Mesenchymal stem cell (in vitro differentiated cells and primary cell): Measurements from ENCODE around the gene STX5.
A peak's percentile ranks its signal among the peaks of the same experiment; 100 is the strongest.
"Not testable (repeated sequence)": the region's sequence is repeated elsewhere in the genome, so short reads cannot be mapped to it uniquely, and the experiment has no call there.

Source experiments
- DNase-seq: peaks from one replicate; pipeline ENCODE4 v3.0.0-alpha.2; 2013
- H2AFZ ChIP-seq: one replicate; pipeline ENCODE4 v1.6.1; 2013; ENCODE audit warnings: low read depth, mild to moderate bottlenecking, control low read depth, inconsistent platforms, low read length, moderate library complexity
- H2AK5ac ChIP-seq: 2 replicates; pipeline ENCODE4 v1.6.1; 2013; ENCODE audit warnings: low read length, moderate library complexity, mild to moderate bottlenecking, inconsistent platforms; ENCODE audit not compliant: severe bottlenecking
- H2BK120ac ChIP-seq: one replicate; pipeline ENCODE4 v1.6.1; 2013; ENCODE audit warnings: low read depth, mild to moderate bottlenecking, inconsistent platforms, low read length, moderate library complexity
- H2BK12ac ChIP-seq, 2 experiments: one replicate each; pipeline ENCODE4 v1.6.1; 2013; ENCODE audit warnings: inconsistent platforms in 2 of 2, low read length in 2 of 2, mild to moderate bottlenecking in 2 of 2, moderate library complexity in 2 of 2, control low read depth in 1 of 2
- H2BK15ac ChIP-seq: one replicate; pipeline ENCODE4 v1.6.1; 2013; ENCODE audit warnings: mild to moderate bottlenecking, low read depth, inconsistent platforms; ENCODE audit not compliant: poor library complexity, severe bottlenecking
- H2BK5ac ChIP-seq: 2 replicates; pipeline ENCODE4 v1.6.1; 2013; ENCODE audit warnings: low read depth, mild to moderate bottlenecking, low read length, control low read depth, inconsistent platforms; ENCODE audit not compliant: poor library complexity, severe bottlenecking
- H3K14ac ChIP-seq, 2 experiments: one replicate each; pipeline ENCODE4 v1.6.1; 2013; ENCODE audit warnings: inconsistent platforms in 2 of 2, low read length in 2 of 2, control low read depth in 1 of 2, mild to moderate bottlenecking in 1 of 2, moderate library complexity in 1 of 2
- H3K18ac ChIP-seq, 2 experiments: one replicate each; pipeline ENCODE4 v1.6.1; 2013; ENCODE audit warnings: inconsistent platforms in 2 of 2, low read length in 2 of 2, control low read depth in 1 of 2, low read depth in 1 of 2, mild to moderate bottlenecking in 1 of 2
- H3K23ac ChIP-seq, 2 experiments: one replicate each; pipeline ENCODE4 v1.6.1; 2013; ENCODE audit warnings: inconsistent platforms in 2 of 2, low read length in 2 of 2, mild to moderate bottlenecking in 2 of 2, moderate library complexity in 2 of 2, control low read depth in 1 of 2
- H3K27ac ChIP-seq: 2 replicates; pipeline ENCODE4 v1.5.1; 2013; ENCODE audit warnings: mild to moderate bottlenecking, moderate library complexity, low read length, control low read depth, inconsistent platforms; ENCODE audit not compliant: poor library complexity, severe bottlenecking
- H3K27me3 ChIP-seq, 2 experiments: 2 replicates each; pipeline versions ENCODE4 v1.6.1 to v1.7.0; 2013; ENCODE audit warnings: low read length in 2 of 2, mild to moderate bottlenecking in 2 of 2, moderate library complexity in 2 of 2, control low read depth in 1 of 2, inconsistent platforms in 1 of 2; ENCODE audit not compliant: control insufficient read depth in 1 of 2, insufficient read depth in 1 of 2
- H3K36me3 ChIP-seq, 2 experiments: 2 replicates each; pipeline versions ENCODE4 v1.6.1 to v1.7.0; 2013; ENCODE audit warnings: low read length in 2 of 2, control low read depth in 1 of 2, inconsistent platforms in 1 of 2, low read depth in 1 of 2, mild to moderate bottlenecking in 1 of 2; ENCODE audit not compliant: insufficient read depth in 2 of 2, control insufficient read depth in 1 of 2
- H3K4ac ChIP-seq, 2 experiments: one replicate each; pipeline ENCODE4 v1.6.1; 2013; ENCODE audit warnings: inconsistent platforms in 2 of 2, low read length in 2 of 2, mild to moderate bottlenecking in 2 of 2, moderate library complexity in 2 of 2, control low read depth in 1 of 2, low read depth in 1 of 2
- H3K4me1 ChIP-seq: 2 replicates; pipeline ENCODE4 v1.6.1; 2013; ENCODE audit warnings: low read depth, low read length, control low read depth; ENCODE audit not compliant: control insufficient read depth, insufficient read depth
- H3K4me2 ChIP-seq: 2 replicates; pipeline ENCODE4 v1.6.1; 2013; ENCODE audit warnings: low read length, mild to moderate bottlenecking, inconsistent platforms; ENCODE audit not compliant: poor library complexity, severe bottlenecking
- H3K4me3 ChIP-seq, 2 experiments: 2 replicates each; pipeline versions ENCODE4 v1.5.1 to v1.7.0; 2013; ENCODE audit warnings: low read length in 2 of 2, mild to moderate bottlenecking in 2 of 2, control low read depth in 1 of 2, low read depth in 1 of 2; ENCODE audit not compliant: insufficient read depth in 1 of 2
- H3K79me1 ChIP-seq: replicated peaks from 2 replicates; pipeline ENCODE4 v1.6.1; 2013; ENCODE audit warnings: mild to moderate bottlenecking, control low read depth, low read length, inconsistent platforms; ENCODE audit not compliant: poor library complexity, severe bottlenecking
- H3K9ac ChIP-seq: 2 replicates; pipeline ENCODE4 v1.7.0; 2013; ENCODE audit warnings: mild to moderate bottlenecking, low read length, moderate library complexity
- H3K9me3 ChIP-seq: 2 replicates; pipeline ENCODE4 v1.7.0; 2013; ENCODE audit warnings: mild to moderate bottlenecking, low read length; ENCODE audit not compliant: control insufficient read depth
- H4K8ac ChIP-seq: one replicate; pipeline ENCODE4 v1.6.1; 2013; ENCODE audit warnings: inconsistent platforms, mild to moderate bottlenecking, low read length, moderate library complexity
- H4K91ac ChIP-seq: one replicate; pipeline ENCODE4 v1.6.1; 2013; ENCODE audit warnings: mild to moderate bottlenecking, low read length, inconsistent platforms
- WGBS: methylation state at CpG from one replicate; pipeline ENCODE4 v1.1.7; 2013; ENCODE audit warnings: mixed read lengths; 5-methylcytosine and 5-hydroxymethylcytosine counted together

The STX5 gene

DNA sequence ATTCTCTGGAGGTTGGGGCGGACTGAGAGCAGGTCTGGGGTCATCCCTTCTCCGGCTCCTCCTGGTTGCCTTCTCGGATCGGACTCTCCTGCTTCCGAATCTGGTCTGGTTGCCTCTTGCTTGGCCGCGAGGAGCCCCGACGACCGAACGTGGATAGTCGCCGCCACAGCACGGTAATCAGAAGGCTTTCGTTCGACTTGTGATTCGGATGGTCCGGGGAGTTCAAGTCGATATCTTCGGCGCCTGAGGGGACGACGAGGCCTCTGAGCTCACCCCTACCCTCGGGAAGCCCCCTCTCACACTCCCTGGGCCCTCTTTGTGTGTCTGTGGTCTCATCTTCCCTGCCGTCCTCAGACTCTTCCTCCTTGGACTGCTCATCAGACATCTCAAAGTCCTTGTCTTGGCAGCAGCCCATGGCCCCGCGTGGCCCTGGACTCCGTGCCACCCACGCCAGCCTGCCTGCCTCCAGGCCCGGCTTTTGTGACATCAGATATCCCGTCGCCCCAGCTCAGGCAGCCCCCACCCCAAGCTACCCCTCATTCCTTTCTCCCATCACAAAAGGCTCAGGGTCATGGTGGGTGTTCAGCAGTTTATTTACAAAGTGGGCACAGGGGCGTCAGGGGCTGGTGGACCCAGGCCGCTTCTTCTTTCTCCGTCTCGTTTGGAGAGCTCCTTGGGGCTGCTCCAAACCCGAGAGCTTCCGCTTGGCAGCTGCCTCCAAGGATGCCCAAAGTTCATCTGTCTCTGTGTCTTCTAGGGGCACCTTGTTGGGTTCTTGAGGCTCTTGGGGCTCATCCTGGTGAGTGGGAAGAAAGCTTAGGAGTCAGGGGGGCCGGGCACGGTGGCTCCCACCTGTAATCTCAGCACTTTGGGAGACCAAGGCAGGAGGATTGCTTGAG lies 734 bp upstream of the STX5 start, which contains the start of gene TEX54:
TEX54 (minus strand) TSS at position 506 of the 899 bp plus-strand sequence.
- Histone ChIP-seq H3K79me1 (peaks cover 21% of the 10 kb centered on the region), H2AK5ac (no peak within 1 kb of the TSS), H2BK120ac (peak within 1 kb of the TSS; percentile 84), H4K91ac (peak within 1 kb of the TSS; percentile 96), H3K4me1 (peaks cover 17% of the 10 kb centered on the region), H3K18ac (peak within 1 kb of the TSS; percentile 88 to 90), H3K23ac (peak within 1 kb of the TSS in 1 of 2 experiments; percentile 78), H3K9ac (peak within 1 kb of the TSS; percentile 98), H3K36me3 (peaks cover 42 to 49% of the 10 kb centered on the region in 2 experiments), H3K4me3 (peak within 1 kb of the TSS; percentile 85 to 98), H3K27me3 (no peaks in the 10 kb centered on the region), H3K14ac (peak within 1 kb of the TSS in 1 of 2 experiments; percentile 88), H2BK12ac (peak within 1 kb of the TSS in 1 of 2 experiments; percentile 75), H3K4me2 (peak within 1 kb of the TSS; percentile 82), H2BK15ac (peak within 1 kb of the TSS; percentile 88), H3K4ac (peak within 1 kb of the TSS; percentile 48 to 93), H3K9me3 (no peaks in the 10 kb centered on the region), H3K27ac (peak within 1 kb of the TSS; percentile 82), H2AFZ (peak within 1 kb of the TSS; percentile 96), H4K8ac (peak within 1 kb of the TSS; percentile 98), H2BK5ac (peak within 1 kb of the TSS; percentile 83)
- WGBS, result 15% methylated on average over 39 of the region's 40 CpGs
- DNase-seq, result no peak

DNA sequence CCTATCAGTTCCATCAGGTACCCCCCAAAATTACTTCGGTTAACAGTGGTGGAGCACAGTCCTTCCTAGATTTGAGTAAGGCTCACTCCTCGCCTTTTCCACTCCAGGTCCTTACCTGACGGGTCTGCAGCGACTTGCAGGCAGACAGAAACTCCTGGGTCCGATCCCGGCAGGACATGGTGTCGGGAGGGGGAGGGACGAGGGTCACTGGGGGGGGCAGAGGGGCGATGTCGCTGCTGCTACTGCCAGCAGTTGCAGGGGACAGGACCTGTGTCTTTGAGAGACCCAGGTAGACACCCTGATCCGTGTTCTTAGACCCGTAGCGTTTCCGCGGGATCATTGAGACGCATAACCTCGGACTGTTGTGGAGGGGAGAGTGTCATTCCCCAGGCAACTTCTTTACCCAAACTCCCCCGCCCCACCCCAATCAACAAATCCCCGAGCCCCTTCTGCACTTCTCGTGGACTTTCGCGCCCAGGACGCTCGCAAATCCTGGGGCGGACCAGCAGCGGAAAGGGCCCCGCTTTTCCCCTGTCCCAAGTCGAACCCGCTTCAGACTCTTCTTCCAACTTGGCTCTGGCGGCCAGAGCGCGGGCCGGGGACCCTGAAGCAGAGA lies 839 bp downstream of the STX5 start:
- Histone ChIP-seq H2BK15ac (no peak overlapping the region), H3K4me3 (peak overlapping the region; percentile 68 to 98), H3K23ac (peak overlapping the region in 1 of 2 experiments; percentile 87), H3K18ac (peak overlapping the region; percentile 69 to 71), H2AFZ (no peak overlapping the region), H3K9ac (peak overlapping the region; percentile 98), H2BK120ac (peak overlapping the region; percentile 77), H3K36me3 (peaks cover 50 to 52% of the 10 kb centered on the region in 2 experiments), H2AK5ac (no peak overlapping the region), H3K27me3 (no peaks in the 10 kb centered on the region), H4K91ac (no peak overlapping the region), H2BK5ac (no peak overlapping the region), H3K4me2 (peak overlapping the region; percentile 91), H3K9me3 (no peaks in the 10 kb centered on the region), H2BK12ac (peak overlapping the region in 1 of 2 experiments; percentile 17), H3K79me1 (peaks cover 19% of the 10 kb centered on the region), H3K4me1 (peaks cover 17% of the 10 kb centered on the region), H4K8ac (no peak overlapping the region), H3K14ac (peak overlapping the region in 1 of 2 experiments; percentile 31), H3K4ac (peak overlapping the region; percentile 19 to 25), H3K27ac (peak overlapping the region; percentile 79)
- 0% methylated on average over 25 of the region's 33 CpGs for WGBS
- no peak for DNase-seq

DNA sequence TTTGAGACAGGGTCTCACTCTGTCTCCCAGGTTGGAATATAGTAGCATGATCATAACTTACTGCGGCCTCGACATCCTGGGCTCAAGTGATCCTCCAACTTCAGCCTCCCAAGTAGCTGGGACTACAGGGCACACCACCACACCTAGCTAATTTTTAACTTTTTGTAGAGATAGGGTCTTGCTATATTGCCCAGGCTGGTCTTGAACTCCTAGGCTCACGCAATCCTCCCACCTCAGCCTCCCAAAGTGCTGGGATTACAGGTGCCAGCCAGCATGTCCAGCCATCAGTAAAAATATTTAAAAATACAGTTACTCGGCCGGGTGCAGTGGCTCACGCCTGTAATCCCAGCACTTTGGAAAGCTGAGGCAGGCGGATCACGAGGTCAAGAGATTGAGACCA lies 3.7 kb downstream of the STX5 start:
- not testable (repeated sequence) for H2AFZ ChIP-seq, H3K14ac ChIP-seq, H2BK12ac ChIP-seq, H2BK15ac ChIP-seq, DNase-seq, H3K18ac ChIP-seq, H3K23ac ChIP-seq, H3K4me2 ChIP-seq, H3K4ac ChIP-seq, H3K27me3 ChIP-seq, H4K8ac ChIP-seq, H2BK5ac ChIP-seq, H3K9me3 ChIP-seq, H2BK120ac ChIP-seq, H4K91ac ChIP-seq, H3K27ac ChIP-seq, H3K4me3 ChIP-seq, H3K9ac ChIP-seq, H2AK5ac ChIP-seq
- peaks cover 15% of the 10 kb centered on the region for H3K4me1 ChIP-seq
- peaks cover 21% of the 10 kb centered on the region for H3K79me1 ChIP-seq
- peaks cover 53 to 54% of the 10 kb centered on the region in 2 experiments for H3K36me3 ChIP-seq
- 96% methylated on average over 8 of the region's 8 CpGs for WGBS

- Histone ChIP-seq H3K9ac (no peak overlapping the region), H2BK5ac (no peak overlapping the region), H3K4me2 (no peak overlapping the region), H3K14ac (no peak overlapping the region), H2AK5ac (no peak overlapping the region), H3K27ac (no peak overlapping the region), H3K23ac (no peak overlapping the region), H3K18ac (no peak overlapping the region), H3K79me1 (peaks cover 22% of the 10 kb centered on the region), H3K9me3 (no peaks in the 10 kb centered on the region), H4K8ac (no peak overlapping the region), H2BK12ac (no peak overlapping the region), H3K36me3 (peaks cover 80 to 87% of the 10 kb centered on the region in 2 experiments), H2AFZ (no peak overlapping the region), H3K4me3 (no peak overlapping the region), H2BK120ac (no peak overlapping the region), H4K91ac (no peak overlapping the region), H3K4me1 (peaks cover 2% of the 10 kb centered on the region), H3K4ac (no peak overlapping the region), H3K27me3 (no peaks in the 10 kb centered on the region), H2BK15ac (no peak overlapping the region)
- 96% methylated on average over 3 of the region's 3 CpGs for WGBS
- no peak for DNase-seq
These were observed 8.2 kb downstream of the STX5 start for GRCh38 chr11:62823677-62824076.
